DMS79 treated with DMSO at 0.1 percent for 48 hours (cell line): Measurements from ENCODE around the gene RETREG2.
A peak's percentile ranks its signal among the peaks of the same experiment; 100 is the strongest.

Experiments used
- DNase-seq: peaks from one replicate; lab custom pipeline; 2025; lab: John Stamatoyannopoulos, UW

The RETREG2 gene

DNA sequence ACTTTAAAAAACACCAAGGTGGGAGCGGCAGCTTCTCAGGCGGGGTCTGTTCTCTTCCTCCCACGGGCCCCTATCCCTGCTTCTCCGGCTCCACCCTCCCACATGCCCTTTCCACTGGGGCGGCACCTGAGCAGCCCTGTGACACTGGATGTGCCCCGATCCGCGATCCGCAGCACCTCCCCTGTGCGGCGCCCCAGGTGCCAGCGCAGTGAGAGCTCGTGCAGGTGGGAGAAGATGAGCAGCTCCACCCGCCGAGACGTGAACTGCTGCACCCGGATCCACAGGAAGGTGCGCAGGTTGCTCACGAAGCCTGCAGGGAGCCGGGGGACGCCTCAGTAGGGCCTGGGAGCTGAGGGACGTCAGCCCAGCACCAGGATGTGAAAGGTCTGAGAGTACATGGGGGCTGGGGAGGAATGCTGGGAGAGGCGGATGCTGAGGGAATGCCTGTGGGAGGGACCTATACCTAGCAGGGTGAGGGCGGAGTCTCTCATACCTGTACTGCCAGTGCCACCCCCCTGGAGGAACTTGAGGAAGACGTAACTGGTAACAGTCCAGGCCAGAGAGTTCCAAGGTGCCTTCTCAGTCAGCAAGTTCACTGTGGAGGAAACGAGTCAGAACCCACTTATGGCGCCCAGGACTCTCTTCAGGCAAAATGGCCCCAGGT, 37.9 kb downstream of the RETREG2 start:
- DNase-seq: no peak

DNA sequence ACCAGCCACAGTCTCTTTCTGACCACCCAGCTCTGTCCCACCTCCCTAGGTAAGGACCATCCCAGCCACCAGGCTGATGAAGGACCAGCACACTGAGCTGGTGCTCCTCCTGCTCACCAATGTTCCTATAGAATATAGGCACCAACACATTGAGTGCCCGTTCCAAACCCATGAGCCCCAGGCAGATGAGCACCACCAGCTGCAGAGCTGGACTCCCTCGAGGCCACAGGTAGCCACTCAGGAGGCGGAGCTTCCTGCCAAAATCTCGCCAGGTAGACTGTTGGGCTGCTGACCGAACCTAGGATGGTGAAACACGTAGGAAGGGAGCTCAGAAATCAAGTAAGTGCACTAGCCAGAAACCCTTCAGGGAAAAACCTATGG, 38.5 kb downstream of the RETREG2 start:
- no peak for DNase-seq

DNA sequence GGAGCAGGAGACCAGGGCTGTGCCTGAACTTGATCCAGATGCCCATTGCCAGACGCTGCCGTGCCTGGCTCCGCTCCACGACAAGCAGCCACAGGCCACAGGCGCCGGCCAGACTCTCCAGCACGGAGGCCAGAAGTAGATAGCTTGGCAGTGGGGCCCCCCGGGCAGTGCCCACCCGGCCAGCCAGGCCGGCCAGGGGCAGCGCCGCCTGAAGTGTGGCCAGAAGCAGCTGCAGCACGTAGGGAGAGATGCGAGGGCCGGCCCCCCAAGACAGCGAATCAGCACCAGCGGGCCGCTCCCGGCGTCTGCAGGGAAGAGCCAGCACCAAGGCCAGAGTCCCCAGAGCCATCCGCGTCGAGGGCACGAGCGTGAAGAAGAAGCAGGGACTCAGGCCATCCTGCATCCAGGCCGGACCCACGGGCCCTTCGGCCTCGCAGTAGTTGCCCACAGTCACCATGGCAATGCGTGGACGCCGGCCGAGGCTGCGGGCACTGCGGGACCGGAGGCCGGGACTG, 40.2 kb downstream of the RETREG2 start:
- DNase-seq: peak; percentile 64

DNA sequence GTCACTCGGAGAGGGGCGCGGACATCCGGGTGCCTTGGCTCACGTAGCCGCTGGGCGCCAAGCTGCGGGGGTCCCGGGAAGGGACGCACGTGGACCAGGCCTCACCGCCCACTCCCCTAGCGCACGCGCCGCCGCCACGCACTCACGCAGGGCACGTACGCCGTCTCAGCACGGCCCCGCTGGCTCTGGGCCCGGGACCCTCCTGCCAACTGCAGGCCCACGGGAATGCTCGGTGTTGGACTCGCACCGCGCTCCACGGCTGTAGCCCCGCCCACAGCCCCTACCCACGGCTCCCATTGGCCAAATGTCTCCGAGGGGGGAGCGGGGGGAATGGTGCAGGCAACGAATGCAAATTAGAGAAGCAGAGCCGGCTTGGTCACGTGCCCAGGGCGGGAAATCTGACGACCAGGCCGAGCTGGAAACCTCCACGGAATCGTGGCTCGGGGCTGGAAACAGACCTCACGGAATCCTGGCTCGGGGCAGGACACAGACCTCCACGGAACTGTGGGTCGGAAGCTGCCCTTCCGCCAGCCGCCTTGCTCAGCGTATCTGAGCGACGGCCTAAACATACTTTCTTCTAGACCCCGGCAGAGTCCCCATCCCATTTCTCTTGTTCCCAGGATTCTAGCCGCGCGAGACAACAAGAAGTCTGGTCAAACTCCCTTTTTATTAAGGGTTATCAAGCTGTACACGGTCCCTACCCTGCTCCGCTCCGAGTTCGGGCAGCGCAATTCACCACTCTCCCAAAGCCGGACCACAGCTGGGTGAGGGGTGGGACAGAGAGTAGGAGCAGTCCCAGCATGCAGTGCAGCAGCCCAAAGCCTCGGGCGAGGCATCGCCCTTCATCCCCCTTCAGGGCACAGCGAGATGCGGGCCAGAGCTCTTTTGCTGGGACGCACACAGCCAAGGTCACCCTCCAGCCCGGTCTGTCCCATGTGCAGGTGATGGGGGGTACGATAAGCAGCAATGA, 40.9 kb downstream of the RETREG2 start, which contains the start of gene ABCB6:
Gene ABCB6 (minus strand): TSS at position 227 of the 970 bp plus-strand sequence. CDS start 285 bp downstream, outside the sequence.
- peak; percentile 83 for DNase-seq

DNA sequence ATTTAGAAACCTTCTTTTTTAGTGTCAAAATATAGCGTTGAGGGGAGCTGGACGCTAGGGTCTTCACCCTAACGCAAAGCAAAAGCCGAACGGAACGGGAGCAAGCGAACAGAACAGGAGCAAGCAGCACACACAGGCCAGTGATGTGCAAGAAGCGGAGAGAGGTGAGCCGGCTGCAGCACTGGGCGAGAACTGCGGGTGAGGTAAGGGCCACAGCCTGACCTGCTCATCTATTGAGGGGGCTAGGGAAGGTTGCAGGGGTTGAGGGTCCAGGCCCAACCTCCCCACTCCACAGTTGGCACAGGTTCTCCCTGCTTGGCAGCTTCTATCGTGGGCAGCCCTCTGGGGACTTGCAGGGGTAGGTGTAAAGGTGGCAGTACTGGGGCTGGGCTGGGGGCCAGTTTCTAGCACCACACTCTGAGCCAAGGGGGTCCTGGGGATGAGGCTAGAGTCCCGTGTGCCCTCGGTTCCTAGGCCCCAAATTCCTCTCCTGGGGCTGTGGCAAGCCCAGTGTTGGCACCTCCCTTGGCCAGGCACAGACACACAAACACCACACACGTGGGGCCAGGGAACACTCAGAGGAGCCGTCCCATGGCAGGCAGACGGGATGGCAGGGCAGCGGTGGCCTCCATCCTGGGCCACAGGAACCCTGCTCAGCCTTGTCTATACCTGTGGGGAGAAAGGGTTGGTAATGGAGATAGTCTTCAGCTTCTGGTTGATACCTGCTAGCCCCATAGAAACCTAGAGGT, 41.9 kb downstream of the RETREG2 start:
- no peak for DNase-seq

DNA sequence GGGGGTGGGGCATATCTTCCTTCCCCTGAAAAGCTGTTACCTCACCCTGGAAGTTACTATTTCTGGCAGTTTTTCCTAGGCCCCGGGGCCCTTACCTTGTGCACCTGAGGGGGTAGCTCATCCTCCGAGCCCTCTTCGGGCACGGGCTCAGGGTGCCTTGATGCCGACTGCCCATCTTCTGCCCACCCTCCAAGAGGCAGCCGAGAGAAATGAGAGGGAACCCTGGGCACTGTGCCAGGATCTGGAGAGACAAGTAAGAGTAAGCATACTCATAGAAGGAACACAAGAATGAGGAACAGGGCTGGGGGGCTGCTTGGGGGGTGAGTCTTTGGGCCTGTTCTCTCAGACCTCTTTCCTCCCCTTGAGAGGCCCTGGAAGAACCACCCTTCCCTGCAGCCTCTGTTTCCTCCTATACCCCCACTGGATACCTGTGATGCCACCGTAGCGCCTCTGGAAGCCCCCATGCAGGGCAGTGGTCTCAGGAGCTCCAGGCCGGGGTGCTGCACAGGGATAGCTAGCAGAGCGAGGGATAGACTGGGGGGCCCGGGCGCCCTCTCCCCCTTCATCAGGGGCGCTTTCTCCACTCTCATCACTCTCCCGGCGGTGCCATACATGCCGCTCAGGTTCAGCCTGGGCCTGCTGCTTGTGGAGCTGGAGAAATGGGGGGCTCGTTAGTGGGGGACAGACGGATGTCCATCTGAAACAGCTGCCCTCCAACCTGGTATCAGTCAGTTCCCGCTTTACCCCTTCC, 42.8 kb downstream of the RETREG2 start:
- DNase-seq: peak; percentile 3

DNA sequence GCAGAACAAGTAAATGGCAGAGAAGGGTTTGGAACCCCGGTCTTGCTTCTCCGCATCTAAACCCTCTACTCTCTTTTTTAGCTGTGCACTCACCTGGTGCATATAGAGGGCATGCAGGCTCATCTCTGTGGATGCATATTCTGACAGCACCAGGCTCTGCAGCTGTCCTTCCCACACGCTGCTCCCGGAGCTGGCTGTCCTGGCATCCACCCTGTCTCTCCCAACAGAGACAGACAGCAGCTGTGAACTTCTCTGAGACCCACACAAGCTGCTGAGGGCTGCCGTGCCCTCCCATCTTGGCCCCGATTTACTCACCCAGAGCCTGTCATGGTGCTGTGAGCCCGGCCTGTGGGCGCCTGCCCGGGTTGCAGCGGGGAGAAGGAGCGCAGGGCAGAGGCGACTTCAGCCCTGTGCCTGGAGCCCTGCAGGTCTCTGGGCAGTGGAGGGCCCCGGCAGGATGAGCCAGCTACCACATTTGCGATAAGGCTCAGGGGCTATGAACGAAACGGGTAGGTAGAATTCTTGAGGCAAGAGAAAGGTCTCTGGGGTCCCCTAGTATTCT, 44.0 kb downstream of the RETREG2 start:
- no peak for DNase-seq

DNA sequence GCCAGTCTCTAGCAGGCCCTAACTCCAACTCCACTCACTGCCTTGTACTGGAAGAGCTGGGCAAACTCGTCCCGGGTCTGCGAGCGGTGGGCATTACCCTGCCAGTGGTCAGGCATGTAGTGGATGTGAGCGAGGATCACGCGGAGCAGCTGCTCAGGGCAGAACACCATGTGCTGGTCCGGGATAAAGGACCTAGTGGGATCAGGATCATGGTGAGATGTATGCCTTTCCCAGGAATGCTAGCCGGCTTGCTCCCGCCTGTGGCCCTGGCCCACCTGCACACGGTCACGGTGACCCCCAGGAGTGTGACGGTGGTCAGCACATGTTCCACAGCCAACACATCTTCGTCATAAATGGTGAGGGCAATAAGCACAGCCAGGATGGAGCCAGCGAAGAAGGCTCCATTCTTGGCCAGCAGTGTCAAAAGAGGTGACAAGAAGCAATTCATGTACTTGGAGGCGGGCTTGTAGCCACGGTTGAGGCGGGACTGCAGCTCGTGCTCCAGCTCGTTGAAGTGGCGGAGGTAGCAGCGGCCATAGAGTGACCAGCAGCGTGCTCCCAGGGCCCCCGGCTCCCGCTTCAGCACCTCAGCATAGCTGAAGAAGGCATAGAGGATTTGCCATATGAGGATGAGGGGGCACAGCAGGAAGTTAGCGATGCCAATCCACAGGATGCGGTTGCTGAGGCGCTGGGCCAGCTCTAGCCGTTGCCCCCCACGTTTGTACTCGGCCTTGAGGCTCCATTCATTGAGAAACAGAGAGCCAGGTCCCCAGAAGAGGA, 45.9 kb downstream of the RETREG2 start:
- DNase-seq: no peak

DNA sequence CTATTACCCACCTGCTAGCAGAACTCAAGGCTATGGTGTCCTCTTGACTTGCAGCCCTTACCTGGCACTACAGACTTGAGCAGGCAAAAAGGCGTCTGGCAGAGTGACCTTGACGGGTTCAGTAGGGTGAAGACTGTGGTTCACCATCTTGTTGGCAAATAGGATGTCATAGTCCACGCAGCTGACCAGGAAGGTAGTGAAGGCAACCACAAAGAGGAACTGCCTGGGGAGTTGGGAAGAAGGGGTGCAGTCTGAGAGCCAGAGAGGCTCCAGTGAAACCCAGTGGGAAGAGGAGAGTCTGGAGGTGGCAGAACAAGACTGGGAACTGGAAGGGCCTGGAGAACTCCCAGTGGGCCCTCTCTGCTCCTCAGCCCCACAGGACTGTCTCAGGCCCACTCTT, 47.3 kb downstream of the RETREG2 start:
- DNase-seq: no peak

DNA sequence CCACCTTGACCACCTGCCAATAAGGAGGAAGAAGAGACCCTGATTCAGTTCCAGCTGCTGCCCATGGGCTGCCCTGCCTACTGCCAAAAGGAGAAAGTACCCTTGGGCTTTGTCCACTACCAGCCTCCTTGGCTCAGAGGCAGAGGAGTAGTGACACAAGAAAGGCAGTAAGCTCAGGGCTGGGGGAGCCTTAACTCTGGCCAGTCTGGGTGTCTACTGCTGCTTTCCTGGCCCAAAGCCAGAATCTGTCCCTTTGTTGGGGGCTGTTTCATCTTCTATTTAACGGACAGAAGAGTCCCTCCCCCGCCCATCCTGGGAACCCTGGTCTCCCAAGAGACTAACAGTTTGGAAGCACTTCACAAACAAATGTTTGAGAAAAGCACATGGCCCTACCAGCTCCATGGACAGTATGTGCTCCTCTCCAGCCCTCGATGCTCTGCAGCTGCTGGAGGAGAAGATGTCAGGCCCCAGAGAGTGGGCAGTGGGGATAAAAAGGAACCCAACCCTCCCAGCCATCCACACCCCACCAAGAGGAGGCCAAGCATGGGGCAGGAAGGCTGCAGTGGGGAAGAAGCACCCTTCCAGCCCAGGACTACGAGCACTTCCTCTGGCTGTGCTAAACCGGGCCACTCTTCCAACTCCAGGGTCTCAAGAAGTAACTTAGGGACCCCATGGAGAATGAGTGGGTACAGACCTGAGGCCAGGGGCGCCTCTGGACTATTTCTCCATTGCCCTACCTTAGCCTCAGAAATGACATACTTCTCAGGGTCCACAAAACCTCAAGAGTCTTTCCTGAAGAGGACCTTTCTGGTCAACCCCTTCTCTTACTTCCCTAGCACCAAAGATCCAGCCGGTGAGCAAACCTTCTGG, 50.2 kb downstream of the RETREG2 start:
- no peak for DNase-seq

DNA sequence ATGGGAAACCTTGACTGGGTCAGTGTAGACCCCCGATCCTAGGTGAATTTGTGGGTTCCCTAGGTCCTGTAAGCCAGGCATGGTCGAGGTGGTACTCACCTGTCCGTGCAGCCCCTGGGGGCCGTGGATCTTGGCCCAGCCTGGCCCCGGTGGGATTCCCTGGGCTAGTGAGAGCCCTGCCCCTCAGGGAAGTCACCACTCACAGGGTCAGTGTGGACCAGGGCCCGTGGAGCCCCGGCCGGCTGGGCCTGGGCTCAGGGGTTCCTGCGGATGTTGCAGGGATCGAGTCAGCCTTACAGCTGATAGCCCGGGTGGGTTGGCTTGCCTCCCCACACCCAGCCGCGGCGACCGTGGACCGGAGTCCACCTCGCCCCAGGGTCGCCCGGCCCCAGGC, 50.8 kb downstream of the RETREG2 start:
- no peak for DNase-seq

DNA sequence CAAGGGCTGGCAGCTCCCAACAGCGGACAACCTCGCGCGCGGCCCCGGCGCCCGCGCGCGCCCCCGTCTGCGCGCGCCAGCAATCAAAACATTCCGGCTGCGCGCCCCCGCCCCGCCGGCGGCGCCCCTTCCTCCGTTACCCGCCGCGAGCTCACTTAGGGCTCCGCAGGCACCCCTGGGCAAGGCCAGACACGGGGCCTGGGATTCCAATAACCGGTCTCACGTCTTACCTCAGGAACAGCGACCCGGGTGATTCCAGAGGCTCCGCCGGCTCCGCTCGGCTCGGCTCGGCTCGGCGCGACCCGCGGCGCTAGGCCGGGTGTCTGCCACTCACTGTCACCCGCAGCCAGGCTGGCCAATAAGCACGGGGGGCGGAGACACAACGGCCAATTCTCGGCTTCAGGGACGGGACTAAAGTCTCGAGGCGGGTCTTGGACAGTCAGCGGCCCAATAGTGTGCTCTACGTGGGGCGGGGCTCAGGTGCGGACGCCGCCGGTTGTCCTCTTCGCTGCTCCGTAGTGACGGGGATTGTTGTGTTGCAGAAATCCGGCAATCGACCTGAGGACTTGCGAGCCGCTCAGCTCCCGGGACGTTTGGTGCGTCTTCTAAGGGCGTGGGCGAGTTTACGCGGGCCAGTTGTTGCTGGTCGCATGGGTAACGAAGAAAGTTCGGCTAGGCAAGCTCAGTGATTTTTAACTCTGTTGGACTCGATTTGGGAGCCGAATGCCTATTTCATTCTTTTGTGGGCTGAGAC, 51.4 kb downstream of the RETREG2 start, which contains the start of the genes ANKZF1 and ATG9A:
Gene ANKZF1 (plus strand): TSS at position 502 of the 754 bp plus-strand sequence. CDS start 452 bp downstream, outside the sequence.
Gene ATG9A (minus strand): TSS at position 332 of the 754 bp plus-strand sequence. CDS start 1,612 bp downstream, outside the sequence.
- DNase-seq: peak; percentile 95

DNA sequence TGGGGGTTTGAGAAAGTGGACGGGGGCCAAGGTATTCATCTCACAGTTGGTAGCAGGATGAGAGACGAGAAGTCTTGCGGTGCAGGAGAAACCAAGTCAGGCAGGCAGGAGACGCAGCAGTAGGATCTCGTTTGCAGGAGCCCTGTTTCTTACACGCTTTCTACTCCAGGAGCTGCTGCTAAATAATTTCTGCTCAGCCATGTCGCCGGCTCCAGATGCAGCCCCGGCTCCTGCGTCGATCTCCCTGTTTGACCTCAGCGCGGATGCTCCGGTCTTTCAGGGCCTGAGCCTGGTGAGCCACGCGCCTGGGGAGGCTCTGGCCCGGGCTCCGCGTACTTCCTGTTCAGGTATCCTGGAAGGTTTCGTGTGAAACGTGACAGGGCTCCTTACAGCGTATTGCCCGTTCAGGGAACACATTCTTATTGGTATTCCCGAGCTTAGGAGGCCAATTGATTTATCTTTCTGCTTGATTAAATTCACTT, 52.0 kb downstream of the RETREG2 start:
- DNase-seq: peak; percentile 38

DNA sequence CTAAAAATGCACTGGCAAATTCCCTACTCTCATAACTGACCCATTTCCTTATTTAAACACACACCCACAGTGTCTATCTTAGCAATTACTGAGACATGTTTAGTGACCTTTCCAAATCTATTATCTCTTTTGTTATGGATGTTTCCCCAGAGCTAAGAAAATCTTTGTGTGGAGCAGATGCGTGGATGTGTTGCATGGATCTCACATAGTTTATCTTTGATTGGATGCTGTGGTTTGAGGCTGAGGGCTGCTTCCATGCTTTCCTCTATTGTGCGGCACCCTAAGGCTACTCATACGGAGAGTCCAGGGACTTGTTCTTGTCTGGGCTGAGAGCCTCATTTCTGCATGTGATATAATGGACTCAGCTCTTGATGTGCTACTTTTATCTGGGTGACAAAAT, 56.3 kb downstream of the RETREG2 start:
- DNase-seq: no peak
